GM19240 (cell line): ENCODE results near the gene PLOD2.

Source experiments
- DNase-seq: peaks from one replicate; pipeline ENCODE4 v3.0.0; 2011; ENCODE audit warnings: low spot score; ENCODE audit not compliant: insufficient read length

PLOD2 gene

GRCh38 chr3:146166415-146166821 lies 5.4 kb upstream of the PLOD2 start:
- DNase-seq = no peak

DNA sequence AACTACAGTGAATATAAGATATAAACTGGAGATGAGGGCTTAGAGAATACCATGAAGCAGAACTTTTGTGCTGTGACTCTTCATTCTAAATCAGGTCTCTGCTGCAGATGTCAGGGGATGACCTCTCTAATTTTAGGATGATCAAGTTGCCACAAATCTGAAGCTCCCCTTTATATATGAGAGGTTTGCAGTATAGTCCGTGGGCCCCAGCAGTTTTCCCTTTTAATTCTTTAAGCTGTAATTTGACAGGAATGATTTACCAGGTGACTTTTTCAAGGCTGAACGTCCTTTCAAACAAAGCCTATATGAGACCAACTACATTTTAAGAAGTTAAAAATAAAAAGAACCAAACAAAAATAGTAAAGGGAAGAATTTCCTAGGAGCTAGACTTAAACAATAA lies 4.9 kb upstream of the PLOD2 start:
- DNase-seq = no peak

- no peak for DNase-seq
Observed at GRCh38 chr3:146164971-146165769, 4.2 kb upstream of the PLOD2 start.

GRCh38 chr3:146164506-146164905 lies 3.5 kb upstream of the PLOD2 start:
- no peak for DNase-seq

DNA sequence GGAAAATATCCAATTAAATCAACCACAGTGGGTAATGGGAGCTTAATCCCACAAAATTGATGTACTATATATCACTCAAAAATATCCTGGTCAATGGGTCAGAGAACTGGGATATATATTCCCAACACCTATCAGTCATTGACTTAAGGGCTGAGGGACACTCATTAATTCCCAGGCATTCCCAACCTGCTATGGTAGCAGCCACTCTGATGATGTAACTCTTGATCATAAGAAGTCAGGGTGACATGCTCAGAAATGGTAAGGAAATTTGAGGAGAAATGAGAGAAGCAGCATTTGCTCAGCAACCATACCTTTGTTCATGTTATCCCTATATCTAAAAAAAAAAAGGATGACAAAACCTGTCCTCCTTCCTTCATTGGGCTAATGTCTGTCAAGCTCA lies 3.1 kb upstream of the PLOD2 start:
- no peak for DNase-seq

- DNase-seq = no peak
Observed at GRCh38 chr3:146163584-146163983, 2.6 kb upstream of the PLOD2 start.

DNA sequence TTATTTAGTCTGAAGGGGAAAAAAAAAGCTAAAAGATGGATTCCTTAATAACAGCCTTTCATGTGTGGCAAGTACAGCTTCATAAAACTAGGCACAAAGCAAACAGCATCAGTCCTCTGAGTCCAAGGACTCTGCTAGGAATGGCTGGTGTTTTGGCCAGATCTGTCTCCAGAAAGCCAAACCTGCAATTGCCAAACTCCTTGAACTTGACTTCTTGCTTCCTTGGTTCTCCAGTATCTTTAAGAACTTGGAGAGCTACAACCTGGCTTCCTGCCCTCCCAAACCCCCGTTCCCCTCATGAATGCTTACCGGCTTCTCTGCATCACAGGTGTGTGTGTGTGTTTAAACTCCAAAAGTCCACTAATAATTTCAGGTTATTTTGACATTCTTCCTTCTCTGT lies 1.6 kb upstream of the PLOD2 start:
- DNase-seq = no peak

GRCh38 chr3:146161663-146162002 lies 649 bp upstream of the PLOD2 start:
- DNase-seq = no peak

- no peak for DNase-seq
Observed at GRCh38 chr3:146160321-146160963, 542 bp downstream of the PLOD2 start.

- DNase-seq = no peak
Observed at GRCh38 chr3:146159616-146160320, 1.2 kb downstream of the PLOD2 start.

GRCh38 chr3:146159037-146159436 lies 1.9 kb downstream of the PLOD2 start:
- DNase-seq = no peak

DNA sequence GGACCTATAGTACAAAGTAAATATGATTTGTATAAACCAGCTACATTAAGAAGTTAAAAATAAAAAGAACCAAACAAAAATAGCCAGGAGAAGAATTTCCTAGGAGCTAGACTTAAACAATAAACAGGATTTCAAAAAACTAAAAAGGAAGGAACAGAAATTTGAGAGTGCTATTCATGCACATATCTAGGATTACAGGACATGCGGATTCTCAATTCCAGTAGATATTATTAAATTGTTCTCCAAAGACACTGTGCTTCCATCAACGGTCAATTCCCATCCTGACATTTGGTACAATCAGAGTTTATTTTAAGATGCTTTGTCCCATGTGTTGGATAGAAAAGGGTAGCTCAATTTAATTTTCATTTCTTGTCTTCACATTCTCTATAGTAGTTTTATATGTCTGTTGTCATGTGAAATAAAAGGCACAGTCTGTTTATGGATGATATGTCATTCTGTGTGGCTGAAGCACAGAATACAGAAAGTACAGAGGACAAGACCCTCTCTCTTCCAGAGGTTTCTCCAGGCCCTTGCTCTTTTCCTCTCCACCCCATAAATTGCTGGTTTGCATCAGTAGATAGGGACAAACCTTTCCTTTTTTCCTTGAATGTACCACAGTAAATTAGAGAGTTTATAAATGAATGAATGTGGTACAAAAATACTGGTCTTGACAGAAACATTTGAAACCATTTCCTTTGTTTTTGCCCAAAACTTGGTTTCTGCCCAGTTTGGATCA lies 3.5 kb downstream of the PLOD2 start:
- DNase-seq = no peak

DNA sequence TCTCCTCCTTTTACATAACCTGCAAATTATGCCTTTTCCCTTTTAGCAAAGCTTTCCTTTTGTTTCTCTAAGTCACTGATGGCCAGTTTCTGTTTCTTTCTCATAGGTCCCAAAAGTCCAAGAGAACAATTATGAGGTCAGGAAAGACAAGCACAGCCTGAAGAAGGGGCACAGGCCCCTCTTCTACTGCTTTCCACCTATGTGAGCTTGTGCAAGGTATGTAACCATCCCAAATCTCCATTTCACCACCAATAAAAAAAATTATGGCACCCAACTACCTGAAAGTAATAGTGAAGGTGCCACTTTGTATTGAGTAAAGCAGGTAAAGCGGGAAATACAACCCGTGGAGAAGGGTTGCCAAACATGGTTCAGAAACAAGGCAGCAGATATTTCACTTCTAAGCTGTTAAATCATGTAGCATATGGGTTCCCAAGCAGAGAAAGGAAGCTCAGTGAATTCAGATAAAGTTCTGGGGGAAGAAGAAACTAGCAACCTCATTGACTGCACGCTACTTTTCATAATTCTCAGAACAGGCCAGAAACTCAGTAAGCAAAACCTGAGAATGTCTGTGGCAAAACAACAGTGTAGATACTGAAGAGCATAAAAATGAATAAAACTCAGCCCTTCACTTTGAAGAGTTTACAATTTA lies 4.2 kb downstream of the PLOD2 start:
- no peak for DNase-seq

DNA sequence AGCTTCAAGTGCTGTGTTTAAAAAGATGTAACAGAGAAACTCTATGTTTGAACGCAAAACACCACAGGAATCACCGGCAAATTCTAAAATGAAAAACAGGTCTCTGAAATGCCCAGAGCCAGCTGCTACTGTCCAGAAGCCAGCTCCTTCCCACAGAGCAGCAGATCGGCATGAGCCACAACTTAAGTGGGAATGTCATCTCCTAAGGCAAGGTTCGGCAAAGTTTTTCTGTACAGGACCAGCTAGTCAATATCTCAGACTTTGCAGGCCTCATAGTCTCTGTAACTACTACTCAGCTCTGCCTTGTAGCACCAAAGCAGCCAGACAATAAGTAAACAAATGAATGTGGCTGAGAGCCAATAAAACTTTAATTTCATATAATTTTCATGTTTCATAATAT lies 4.9 kb downstream of the PLOD2 start:
- no peak for DNase-seq

DNA sequence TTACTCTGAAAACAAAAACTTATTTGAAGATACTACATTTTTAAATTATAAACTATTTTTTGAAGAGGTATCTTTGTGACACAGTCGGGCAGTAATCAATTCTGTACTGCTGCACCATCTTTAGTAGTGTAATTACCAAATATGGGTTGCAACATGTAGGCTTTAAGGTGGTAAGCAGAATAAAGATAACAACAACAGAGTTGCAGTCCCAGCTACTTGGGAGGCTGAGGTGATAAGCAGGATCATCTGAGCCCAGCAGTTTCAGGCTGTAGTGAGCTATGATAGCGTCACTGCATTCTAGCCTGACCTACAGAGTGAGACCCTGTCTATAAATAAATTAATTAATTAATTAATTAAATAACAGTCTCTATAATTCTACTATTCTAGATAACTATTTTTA lies 6.0 kb downstream of the PLOD2 start:
- DNase-seq = no peak

- no peak for DNase-seq
Observed at GRCh38 chr3:146154316-146154715, 6.7 kb downstream of the PLOD2 start.

DNA sequence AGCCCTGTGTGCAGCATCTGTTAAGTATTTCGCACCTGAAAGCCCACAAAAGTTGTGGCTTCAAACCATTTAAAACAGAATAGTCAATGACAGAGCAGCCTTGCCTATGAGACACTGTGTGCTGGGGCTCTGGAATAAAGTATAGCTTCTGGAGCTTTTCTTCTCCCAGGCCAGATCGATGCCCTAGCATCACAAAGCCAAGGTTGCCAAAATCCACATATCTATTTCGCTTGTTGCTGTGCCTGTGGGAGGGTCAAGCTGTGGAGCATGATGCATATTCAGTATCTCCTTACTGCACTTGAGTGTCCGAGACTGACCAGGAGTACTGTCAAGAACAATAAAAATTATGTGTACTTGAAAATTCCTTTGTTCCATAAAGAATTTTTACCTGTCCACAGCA lies 7.6 kb downstream of the PLOD2 start:
- no peak for DNase-seq

DNA sequence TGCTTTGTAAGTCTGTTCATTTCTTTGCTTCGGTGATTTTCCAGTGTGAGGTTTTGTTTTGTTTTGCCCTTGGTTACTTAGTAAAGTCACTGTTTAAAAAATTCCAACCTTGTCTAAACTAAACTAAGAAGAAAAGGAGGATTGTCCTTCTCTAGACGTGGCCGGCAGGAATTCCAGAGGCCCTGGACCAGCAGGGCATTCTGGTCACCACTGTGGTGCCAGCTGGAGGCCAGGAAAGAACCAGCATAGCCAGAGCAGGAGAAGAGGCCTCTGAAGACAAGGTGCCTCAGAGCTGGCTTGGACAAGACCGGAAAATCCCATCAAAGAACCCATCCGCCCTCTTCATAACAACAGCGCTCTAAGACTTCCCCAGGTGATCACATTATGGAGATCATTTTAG lies 8.2 kb downstream of the PLOD2 start:
- DNase-seq = no peak

GRCh38 chr3:146148468-146148931 lies 12.5 kb downstream of the PLOD2 start:
- no peak for DNase-seq

- no peak for DNase-seq
Observed at GRCh38 chr3:146145642-146146041, 15.3 kb downstream of the PLOD2 start.

GRCh38 chr3:146142757-146143156 lies 18.2 kb downstream of the PLOD2 start:
- DNase-seq = no peak
